T-helper 1 cell (primary cell): Measurements from ENCODE around the gene KIAA1671.

Experiments
- DNase-seq, 5 donors: peaks; one replicate each; pipeline ENCODE4 v3.0.0-alpha.2; 2012 to 2020

KIAA1671 gene

GRCh38 chr22:25153961-25154666 lies 201.6 kb downstream of the KIAA1671 start:
- DNase-seq, result no peak

DNA sequence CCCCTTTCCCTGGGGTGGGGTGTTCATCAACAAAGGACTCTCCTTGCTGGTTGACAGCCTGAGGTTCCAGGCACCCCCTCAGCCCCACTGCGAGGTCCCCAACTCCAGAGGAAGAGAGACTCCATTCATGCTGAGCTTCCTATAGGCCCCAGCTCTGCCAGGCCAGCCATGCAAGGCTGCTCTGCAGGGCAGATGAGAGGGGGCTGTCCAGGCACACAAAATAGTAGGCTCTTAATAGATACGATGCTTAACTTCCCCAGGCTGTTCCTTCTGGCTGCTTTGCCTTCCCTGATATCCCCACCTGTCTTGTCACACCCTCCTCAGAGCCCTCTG lies 202.1 kb downstream of the KIAA1671 start:
- DNase-seq, result no peak

DNA sequence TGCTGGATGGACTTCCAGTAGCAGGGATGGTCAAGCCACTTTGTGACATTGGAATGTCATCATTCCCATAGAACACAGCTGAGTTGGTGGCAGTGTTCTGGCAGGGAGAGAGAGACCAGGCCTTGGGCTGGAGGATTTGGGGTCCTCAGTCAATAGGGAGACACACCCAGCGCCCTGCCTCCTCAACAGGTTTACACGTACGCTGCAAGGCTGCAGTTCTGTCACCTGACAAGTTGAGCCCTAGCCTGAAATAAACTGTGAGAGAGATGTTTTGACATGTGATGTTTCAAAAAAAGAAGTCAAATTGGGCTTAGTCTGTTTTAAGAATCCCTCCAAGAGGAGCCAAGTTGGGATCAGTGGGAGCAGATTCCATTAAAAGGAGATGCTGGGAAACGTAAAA lies 204.2 kb downstream of the KIAA1671 start:
- no peak for DNase-seq

- no peak for DNase-seq
Measured at GRCh38 chr22:25159028-25159427, 206.5 kb downstream of the KIAA1671 start.

GRCh38 chr22:25160120-25160996 lies 207.8 kb downstream of the KIAA1671 start:
- DNase-seq, result no peak

- no peak for DNase-seq
Measured at GRCh38 chr22:25161017-25161915, 208.8 kb downstream of the KIAA1671 start.

DNA sequence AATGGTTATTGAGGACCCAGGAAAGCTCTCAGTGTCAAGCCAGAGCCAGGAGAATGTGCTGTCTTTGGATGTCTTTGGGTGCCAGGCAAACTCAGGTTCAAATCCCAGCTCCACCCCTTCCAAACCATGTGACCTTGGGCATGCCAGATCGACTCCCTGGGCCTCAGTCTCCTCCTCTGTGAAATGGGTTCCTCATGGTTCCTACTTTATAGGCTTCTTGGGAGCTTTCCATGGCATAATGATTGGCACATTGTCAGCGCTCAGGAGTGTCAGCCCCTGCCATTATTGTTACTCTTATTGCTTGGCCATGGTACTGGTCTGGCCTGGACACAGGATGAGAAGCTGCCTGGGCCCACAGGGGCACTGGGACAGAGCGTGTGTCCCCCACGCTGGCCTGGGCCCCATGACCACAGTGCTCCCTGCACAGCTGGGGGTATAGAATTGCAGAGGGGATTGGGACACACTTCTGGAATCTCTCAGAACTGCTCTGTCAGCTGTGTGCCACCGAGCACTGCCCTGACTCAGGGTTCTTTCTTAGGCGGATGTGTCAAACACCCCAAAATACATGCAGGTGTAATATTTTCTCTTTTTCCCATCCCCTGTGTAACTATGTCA lies 209.5 kb downstream of the KIAA1671 start:
- DNase-seq, result no peak

- no peak for DNase-seq
Measured at GRCh38 chr22:25162561-25162960, 210.0 kb downstream of the KIAA1671 start.

DNA sequence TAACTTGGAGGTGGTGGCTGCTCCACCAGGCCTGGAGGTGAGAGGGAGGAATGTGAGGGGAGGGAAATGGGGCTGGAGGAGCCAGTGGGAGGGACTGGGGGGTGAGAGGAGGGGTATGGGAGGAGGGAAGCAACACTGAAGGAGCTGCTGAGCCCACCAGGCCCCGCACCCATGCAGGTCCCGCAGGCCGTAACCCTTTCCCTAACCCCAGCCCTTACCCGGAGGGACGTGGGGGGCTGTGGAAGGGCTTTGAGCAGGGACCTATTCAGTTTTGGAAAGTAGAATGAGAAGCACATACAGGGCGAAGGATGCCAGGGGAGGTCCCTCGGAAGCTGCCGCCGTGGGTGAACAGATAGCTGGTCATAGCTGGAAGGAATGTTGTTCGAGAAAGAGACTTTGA lies 213.3 kb downstream of the KIAA1671 start:
- DNase-seq, result no peak

- no peak for DNase-seq
Measured at GRCh38 chr22:25166266-25167040, 213.9 kb downstream of the KIAA1671 start.

GRCh38 chr22:25167082-25167481 lies 214.6 kb downstream of the KIAA1671 start:
- no peak for DNase-seq

- no peak for DNase-seq
Measured at GRCh38 chr22:25167834-25168601, 215.5 kb downstream of the KIAA1671 start.

DNA sequence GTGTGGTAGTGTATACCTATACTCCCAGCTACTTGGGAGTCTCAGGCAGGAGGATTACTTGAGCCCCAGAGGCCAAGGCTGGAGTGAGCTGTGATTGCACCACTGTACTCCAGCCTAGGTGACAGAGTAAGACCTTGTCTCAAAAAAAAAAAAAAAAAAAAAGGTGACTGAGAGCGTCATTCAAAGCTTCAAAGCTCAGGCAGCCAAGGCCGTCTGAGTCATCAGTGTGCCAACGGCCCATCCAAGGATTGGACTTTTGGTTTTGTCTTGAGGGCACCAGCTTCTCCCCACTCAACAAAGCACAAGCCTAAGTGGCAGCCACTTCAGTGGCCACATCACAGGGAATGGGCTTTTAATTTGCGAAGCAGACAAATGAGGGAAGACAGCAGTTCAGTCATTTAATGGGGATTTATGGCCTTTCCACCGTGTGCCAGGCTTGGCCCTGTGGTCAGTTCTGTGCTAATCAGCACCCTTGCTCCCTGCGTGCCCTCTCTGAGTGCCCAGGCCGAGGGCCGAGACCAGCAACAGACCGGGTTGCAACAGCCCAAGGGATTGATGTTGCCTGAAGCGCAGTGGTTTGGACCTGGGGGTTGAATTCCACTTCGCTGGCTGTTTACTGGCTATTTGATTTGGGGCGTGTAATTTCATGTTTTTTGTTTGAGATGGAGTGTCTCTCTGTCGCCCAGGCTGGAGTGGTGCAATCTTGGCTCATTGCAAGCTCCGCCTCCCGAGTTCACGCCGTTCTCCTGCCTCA lies 216.9 kb downstream of the KIAA1671 start:
- DNase-seq, result no peak

DNA sequence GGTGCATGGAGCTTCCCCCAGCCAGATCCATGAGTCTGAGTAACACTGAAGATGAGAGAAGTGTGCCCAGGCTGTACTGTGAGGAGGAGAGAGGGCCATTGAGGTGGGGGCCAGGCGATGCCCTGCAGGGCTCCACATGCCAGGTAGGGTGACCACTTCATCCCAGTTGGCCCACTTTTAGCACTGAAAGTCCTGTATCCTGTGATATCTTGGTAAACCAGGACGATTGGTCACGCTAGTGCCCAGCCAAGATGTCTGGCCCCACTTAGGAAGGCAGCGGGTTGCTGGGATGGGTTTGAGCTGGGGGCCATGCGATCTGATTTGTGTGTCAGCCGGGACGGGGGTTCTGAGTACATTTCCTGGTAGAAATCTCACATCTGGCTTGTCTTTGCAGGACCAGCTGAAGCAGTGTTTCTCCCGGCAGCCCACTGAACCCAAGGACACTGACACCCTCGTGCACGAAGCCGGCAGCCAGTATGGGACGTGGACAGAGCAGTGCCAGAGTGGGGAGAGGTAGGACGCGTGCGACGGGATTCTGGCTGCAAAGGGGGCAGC lies 218.0 kb downstream of the KIAA1671 start:
- no peak for DNase-seq

- DNase-seq, result peak in 1 of 5 donors; percentile 25
Measured at GRCh38 chr22:25172153-25172552, 219.6 kb downstream of the KIAA1671 start.

DNA sequence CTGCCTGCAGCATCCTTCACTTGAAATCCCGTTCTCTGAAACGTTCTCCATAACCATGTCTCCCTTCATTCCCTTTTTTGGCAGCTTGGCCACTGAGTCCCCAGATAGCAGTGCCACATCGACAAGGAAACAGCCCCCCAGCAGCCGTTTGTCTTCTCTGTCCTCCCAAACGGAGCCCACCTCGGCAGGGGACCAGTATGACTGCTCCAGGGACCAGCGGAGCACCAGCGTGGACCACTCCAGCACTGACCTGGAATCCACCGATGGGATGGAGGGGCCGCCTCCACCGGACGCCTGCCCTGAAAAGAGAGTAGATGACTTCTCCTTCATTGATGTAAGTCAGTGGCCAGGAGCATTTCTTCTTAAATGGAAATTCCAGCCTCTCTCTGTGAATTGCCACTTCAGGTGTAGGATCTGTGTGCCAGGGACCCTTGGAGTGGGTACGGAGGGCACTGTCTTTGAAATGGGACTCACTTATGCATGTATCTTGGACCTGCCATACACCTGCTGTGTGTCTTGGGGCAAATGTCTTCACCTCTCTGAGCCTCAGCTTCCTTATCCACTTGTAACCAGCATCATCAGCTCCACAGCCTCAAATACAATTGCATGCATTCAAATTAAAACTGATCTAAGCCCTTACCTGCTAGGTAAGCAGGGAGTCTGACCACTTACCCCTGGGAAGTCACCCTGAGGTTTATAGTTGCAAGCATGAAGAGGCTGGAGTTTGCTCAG lies 221.8 kb downstream of the KIAA1671 start:
- no peak for DNase-seq

DNA sequence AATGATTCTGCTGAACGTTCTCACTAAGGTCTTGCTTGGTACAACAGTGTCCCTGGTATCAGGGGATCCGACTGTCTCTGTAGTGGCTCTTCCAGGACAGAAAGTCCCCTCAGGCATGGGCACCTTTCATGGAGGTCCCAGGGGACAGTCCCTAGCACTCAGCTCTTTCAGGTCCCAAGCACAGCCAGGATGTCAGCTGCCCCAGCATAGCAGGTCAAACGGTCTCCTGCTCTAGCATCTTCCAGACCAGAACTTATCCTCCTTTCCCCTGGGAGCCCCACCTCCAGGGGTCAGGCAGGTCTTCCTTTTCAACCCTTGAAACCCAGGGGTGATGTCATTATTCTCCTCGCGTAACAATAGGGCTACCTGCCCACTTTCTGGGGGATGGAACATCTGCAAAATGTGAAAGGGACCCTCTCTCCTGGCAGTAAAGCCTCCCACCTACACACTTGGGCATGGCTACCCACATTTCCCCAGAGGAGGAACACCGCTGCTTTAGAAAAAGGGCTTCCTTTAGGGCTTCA lies 222.4 kb downstream of the KIAA1671 start:
- no peak for DNase-seq

GRCh38 chr22:25176175-25176574 lies 223.7 kb downstream of the KIAA1671 start:
- no peak for DNase-seq

- DNase-seq, result no peak
Measured at GRCh38 chr22:25176799-25177198, 224.3 kb downstream of the KIAA1671 start.
